NCI-H146 treated with DMSO at 0.1 percent for 48 hours (cell line): ENCODE data around the gene KIF18A.

Source experiments
- DNase-seq: peaks from one replicate; lab custom pipeline; 2025; ENCODE audit not compliant: unreplicated experiment; lab: John Stamatoyannopoulos, UW

Gene KIF18A

DNA sequence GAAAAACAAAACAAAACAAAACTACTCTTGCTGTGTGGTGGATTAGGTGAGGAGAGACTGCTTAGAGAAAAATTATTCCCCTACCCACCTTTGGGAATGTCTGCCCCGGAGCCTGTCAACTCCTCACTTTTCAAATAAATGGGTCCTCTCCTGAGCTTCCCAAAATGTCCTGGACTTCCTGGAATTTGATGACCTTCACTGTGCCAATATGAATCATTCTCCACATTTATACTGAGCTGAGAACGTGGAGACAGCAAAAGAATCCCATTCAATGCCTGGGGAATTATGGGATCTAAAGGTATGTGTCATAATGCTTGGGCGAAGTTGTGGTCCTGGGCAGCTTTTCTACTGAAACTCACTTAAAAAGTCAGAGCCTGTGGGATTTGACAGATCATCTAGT is 136.8 kb downstream of the KIF18A start:
- DNase-seq, result no peak
